GM15510 (cell line): ENCODE measurements around the gene TP53TG3.
"Not testable (repeated sequence)": the region's sequence is repeated elsewhere in the genome, so short reads cannot be mapped to it uniquely, and the experiment has no call there.

Source experiments
- POLR2A ChIP-seq: IDR thresholded peaks from 3 replicates; pipeline ENCODE4 v1.6.1; 2011; ENCODE audit warnings: borderline replicate concordance; ENCODE audit not compliant: insufficient read length; ENCODE audit errors: extremely low read depth

The TP53TG3 gene

GRCh38 chr16:32676065-32676464 is at the start of gene TP53TG3:
TP53TG3 (minus strand) TSS chr16:32676165; CDS start chr16:32676097, 68 bp downstream.
- not testable (repeated sequence) for TF ChIP-seq POLR2A
